ENCODE measurements around the gene LSM4. TPM values are rescaled to one million over a fixed set of nuclear protein-coding genes. Genes with fewer than 3 reads are reported as not detected.

The LSM4 gene
- total and polyA plus RNA-seq, 2 of the 13 experiments (the other 11 are each of a cell fraction or from before 2014, with no cell fraction given) = 65.8 to 166 TPM

DNA sequence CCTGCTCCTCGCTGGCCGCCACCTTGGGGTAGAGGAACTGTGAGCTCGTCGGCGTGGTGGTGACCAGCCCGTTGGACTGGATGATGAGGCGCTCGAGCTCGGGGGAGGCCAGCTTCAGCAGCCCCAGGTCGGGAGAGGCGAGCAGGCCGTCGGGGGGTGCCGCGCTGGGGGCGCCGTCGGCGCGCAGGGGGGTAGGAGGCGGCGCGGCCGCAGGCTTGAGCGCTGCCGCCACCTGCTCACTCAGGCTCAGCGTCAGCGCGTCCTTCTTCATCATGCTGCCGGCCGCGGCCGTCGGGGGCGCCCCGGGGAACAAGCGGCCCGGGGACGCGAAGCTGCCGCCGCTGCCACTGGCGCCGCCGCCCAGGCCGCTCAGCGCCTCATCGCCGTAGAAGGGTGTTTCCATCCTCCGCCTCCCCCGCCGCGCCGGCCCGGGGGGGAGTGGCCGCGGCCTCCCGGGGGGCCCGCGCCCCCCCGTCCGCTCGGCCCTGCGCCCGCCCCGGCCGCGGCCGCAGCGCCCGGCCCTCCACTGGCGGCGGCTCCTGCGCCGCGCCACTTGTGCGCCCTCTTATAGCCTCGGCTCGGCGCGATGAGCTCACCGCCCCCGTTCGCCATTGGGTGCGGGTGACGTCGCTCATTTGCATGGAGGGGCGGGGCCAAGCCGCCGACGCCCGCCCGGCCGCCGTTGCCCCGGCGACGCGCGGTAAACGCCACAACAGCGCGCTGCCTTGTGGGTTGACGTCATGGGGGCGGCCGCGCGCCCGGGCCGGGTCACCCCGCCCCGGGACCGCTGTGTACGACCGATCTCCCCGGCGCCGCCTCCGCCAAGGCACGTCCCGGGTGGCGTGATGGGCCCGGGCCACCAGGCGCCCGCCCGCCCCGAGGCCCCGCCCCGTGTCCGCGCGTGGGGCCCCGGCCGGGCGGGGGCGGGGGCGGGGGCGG, 41.5 kb downstream of the LSM4 start, which contains the start of gene JUND:
JUND (minus strand) TSS at position 541 of the 939 bp plus-strand sequence; CDS start at position 403, 138 bp downstream.
- Histone ChIP-seq H3K4me1 (ENCODE audit: insufficient read depth, low read length) (peaks cover 64% of the 10 kb centered on the region), H3K9me3 (ENCODE audit: low read length) (no peaks in the 10 kb centered on the region), H3K27ac (ENCODE audit: extremely low read length, insufficient read depth, low read length) (peak within 1 kb of the TSS; percentile 99), H3K79me2 (ENCODE audit: insufficient read depth, low read length) (peaks cover 26% of the 10 kb centered on the region), H3K4me3 (replicated peaks in 1 of 3; ENCODE audit: insufficient read depth in 1 of 3, low read depth in 2 of 3, low read length in 3 of 3) (peak within 1 kb of the TSS; percentile 74 to 100 (median 84)), H3K27me3 (ENCODE audit: control insufficient read depth in 1 of 2, insufficient read depth in 2 of 2, low read length in 2 of 2) (no peaks in the 10 kb centered on the region; a peak in 1 of 5 replicates), H4K20me1 (ENCODE audit: insufficient read depth, low read length) (peaks cover 24% of the 10 kb centered on the region), H3K9ac (ENCODE audit: insufficient read depth, low read depth, low read length) (peak within 1 kb of the TSS; percentile 100), H2AFZ (ENCODE audit: low read length) (no peak within 1 kb of the TSS), H3K4me2 (ENCODE audit: low read depth, low read length) (peak within 1 kb of the TSS; percentile 92), H3K36me3 (replicated peaks in 1 of 2; ENCODE audit: control insufficient read depth in 1 of 2, insufficient read depth in 2 of 2, low read length in 2 of 2) (peaks cover 2 to 10% of the 10 kb centered on the region in 2 experiments; a peak in 4 of 5 replicates)
- in situ Hi-C loops (cut with HindIII; ENCODE audit: extremely low pct_ligation_motif_present, low pct_unique_long_range_greater_than_20kb) (no loop called here), intact Hi-C loops (cut with micrococcal nuclease; ENCODE audit: unreplicated experiment) (loop anchor here (1.0 to 10.0 kb wide), 2 partner anchors 20 to 243 kb away; partner anchors contain the start of gene ELL)
- no CpG with 5 or more reads among the region's 138 CpGs for WGBS (ENCODE audit: low lambda C conversion rate)
- BruUV-seq (replicated peaks) = no TSS peak
- FAIRE-seq (no peak), ATAC-seq (peak; percentile 50), DNase-seq (ENCODE audit: low spot score) (peak; percentile 92)
- CTCF ChIA-PET (ENCODE audit: low intra/inter-chr PET ratio, low total read pairs) = interaction anchor here (1.5 kb wide), 1 partner anchor 42 kb away, joined by 3 read pairs; no protein-coding TSS in a partner anchor
- POLR2A ChIA-PET = interaction anchor here (0.5 to 7.1 kb wide), 27 partner anchors 11 to 240 kb away, joined by 3 to 278 read pairs (median 6); partner anchors contain the start of genes ELL, GDF15, LSM4 and MPV17L2
- TF ChIP-seq AGO1 (IDR thresholded peaks at IDR 0.05; ENCODE audit: low read depth, low read length, poor library complexity, severe bottlenecking) (peak; percentile 62), PTBP1 (IDR thresholded peaks at IDR 0.05; ENCODE audit: low read depth, low read length, poor library complexity, severe bottlenecking) (peak; percentile 81), SATB2 (CRISPR knock-in tag; IDR thresholded peaks at IDR 0.05) (no peak), FOXO1 (CRISPR knock-in tag; IDR thresholded peaks at IDR 0.05) (peak; percentile 31; the same call in 1 of the 2 replicates), ZNF234 (CRISPR knock-in tag; conservative IDR thresholded peaks at IDR 0.05) (no peak), TP53 (CRISPR knock-in tag; conservative IDR thresholded peaks at IDR 0.05) (no peak), ELF1 (CRISPR knock-in tag; IDR thresholded peaks at IDR 0.05) (no peak), ZIK1 (CRISPR knock-in tag; IDR thresholded peaks at IDR 0.05; ENCODE audit: borderline replicate concordance, low read depth) (peak; percentile 39; the same call in 1 of the 2 replicates), ZHX1 (CRISPR knock-in tag; IDR thresholded peaks at IDR 0.05; ENCODE audit: low read depth) (no peak), MAZ (IDR thresholded peaks at IDR 0.05; ENCODE audit: borderline replicate concordance, low read depth, low read length) (peak; percentile 74; the same call in 1 of the 2 replicates), MAZ (CRISPR knock-in tag; IDR thresholded peaks at IDR 0.05; ENCODE audit: low read depth) (no peak; the same call in none of the 2 replicates), ONECUT2 (CRISPR knock-in tag; IDR thresholded peaks at IDR 0.05) (no peak), ZNF280B (CRISPR knock-in tag; IDR thresholded peaks at IDR 0.05; ENCODE audit: borderline replicate concordance) (no peak; the same call in 1 of the 2 replicates), FOSL2 (CRISPR knock-in tag; IDR thresholded peaks at IDR 0.05) (0 out of 2 replicates have a peak, but pooled peaks have one; percentile 24), CHD2 (IDR thresholded peaks at IDR 0.05; ENCODE audit: low read depth, low read length) (no peak; the same call in 1 of the 2 replicates), ZNF441 (CRISPR knock-in tag; IDR thresholded peaks at IDR 0.05; ENCODE audit: borderline replicate concordance) (peak; percentile 34; the same call in 1 of the 2 replicates), ZNF546 (CRISPR knock-in tag; conservative IDR thresholded peaks at IDR 0.05) (0 out of 2 replicates have a peak, but pooled peaks have one; percentile 39)
